HS-27A (cell line): ENCODE measurements around the gene APAF1.
A peak's percentile ranks its signal among the peaks of the same experiment; 100 is the strongest.

Source experiments
- DNase-seq: peaks from one replicate; pipeline ENCODE4 v3.0.0-alpha.2; 2012; ENCODE audit warnings: low read depth, missing footprints

APAF1 gene

GRCh38 chr12:98671459-98671858 is 26.4 kb downstream of the APAF1 start:
- no peak for DNase-seq

- no peak for DNase-seq
Measured at GRCh38 chr12:98674841-98675240, 29.8 kb downstream of the APAF1 start.

GRCh38 chr12:98678236-98678945 is 33.3 kb downstream of the APAF1 start:
- DNase-seq: no peak

- no peak for DNase-seq
Measured at GRCh38 chr12:98678946-98679610, 34.0 kb downstream of the APAF1 start.

GRCh38 chr12:98679611-98680005 is 34.5 kb downstream of the APAF1 start:
- no peak for DNase-seq

- no peak for DNase-seq
Measured at GRCh38 chr12:98684199-98684598, 39.1 kb downstream of the APAF1 start.

- DNase-seq: no peak
Measured at GRCh38 chr12:98686603-98687002, 41.5 kb downstream of the APAF1 start.

- DNase-seq: no peak
Measured at GRCh38 chr12:98691351-98691750, 46.3 kb downstream of the APAF1 start.

GRCh38 chr12:98696036-98696646 is 51.1 kb downstream of the APAF1 start:
- no peak for DNase-seq

GRCh38 chr12:98697209-98697608 is 52.1 kb downstream of the APAF1 start:
- DNase-seq: no peak

GRCh38 chr12:98698603-98699463 is 53.7 kb downstream of the APAF1 start:
- DNase-seq: no peak

- DNase-seq: no peak
Measured at GRCh38 chr12:98699586-98699985, 54.5 kb downstream of the APAF1 start.

- no peak for DNase-seq
Measured at GRCh38 chr12:98701166-98701565, 56.1 kb downstream of the APAF1 start.

GRCh38 chr12:98709022-98709421 is 63.9 kb downstream of the APAF1 start:
- no peak for DNase-seq

- DNase-seq: no peak
Measured at GRCh38 chr12:98714426-98714825, 69.3 kb downstream of the APAF1 start.

GRCh38 chr12:98719515-98720504 is 74.7 kb downstream of the APAF1 start:
- DNase-seq: no peak

- DNase-seq: no peak
Measured at GRCh38 chr12:98721204-98721702, 76.2 kb downstream of the APAF1 start.

GRCh38 chr12:98724384-98725155 is 79.5 kb downstream of the APAF1 start:
- DNase-seq: no peak

GRCh38 chr12:98725476-98726247 is 80.6 kb downstream of the APAF1 start:
- DNase-seq: peak; percentile 11
